ENCODE measurements around the gene CST8.

The CST8 gene

GRCh38 chr20:23449421-23449820 is 41.5 kb upstream of the CST8 start:
- Histone ChIP-seq H3K9me3 (ENCODE audit: insufficient read depth, low read length) (no peaks in the 10 kb centered on the region), H3K9ac (ENCODE audit: insufficient read length, low read depth) (no peak overlapping the region), H3K4me1 (ENCODE audit: insufficient read depth, insufficient read length) (no peaks in the 10 kb centered on the region), H3K36me3 (ENCODE audit: insufficient read depth, insufficient read length, low read length) (no peaks in the 10 kb centered on the region), H3K4me3 (ENCODE audit: insufficient read length, low read depth) (no peak overlapping the region), H3K27me3 (ENCODE audit: insufficient read depth, insufficient read length) (no peaks in the 10 kb centered on the region)
- no peak for TF ChIP-seq YY1 (IDR thresholded peaks at IDR 0.05; ENCODE audit: insufficient read depth, insufficient read length)
- no peak for TF ChIP-seq ZNF274 (IDR thresholded peaks at IDR 0.05; ENCODE audit: low read depth, low read length)
- TF ChIP-seq SUZ12 (IDR thresholded peaks at IDR 0.05; ENCODE audit: extremely low read depth, insufficient read depth, insufficient read length), result no peak
- DNase-seq (ENCODE audit: low read depth, low spot score), result no peak

- no peaks in the 10 kb centered on the region for H3K4me1 ChIP-seq (ENCODE audit: insufficient read depth, insufficient read length)
- no peak for DNase-seq (ENCODE audit: low read depth, low spot score)
- no peaks in the 10 kb centered on the region for H3K36me3 ChIP-seq (ENCODE audit: insufficient read depth, insufficient read length, low read length)
- no peaks in the 10 kb centered on the region for H3K9me3 ChIP-seq (ENCODE audit: insufficient read depth, low read length)
- H3K4me3 ChIP-seq (ENCODE audit: insufficient read length, low read depth), result no peak overlapping the region
- no peak overlapping the region for H3K9ac ChIP-seq (ENCODE audit: insufficient read length, low read depth)
- TF ChIP-seq SUZ12 (IDR thresholded peaks at IDR 0.05; ENCODE audit: extremely low read depth, insufficient read depth, insufficient read length), result no peak
- TF ChIP-seq ZNF274 (IDR thresholded peaks at IDR 0.05; ENCODE audit: low read depth, low read length), result no peak
- no peak for TF ChIP-seq YY1 (IDR thresholded peaks at IDR 0.05; ENCODE audit: insufficient read depth, insufficient read length)
- H3K27me3 ChIP-seq (ENCODE audit: insufficient read depth, insufficient read length), result no peaks in the 10 kb centered on the region
Measured at GRCh38 chr20:23450877-23451276, 40.0 kb upstream of the CST8 start.

GRCh38 chr20:23451956-23452487 is 38.9 kb upstream of the CST8 start:
- DNase-seq (ENCODE audit: low read depth, low spot score), result no peak
- H3K9ac ChIP-seq (ENCODE audit: insufficient read length, low read depth), result no peak overlapping the region
- TF ChIP-seq ZNF274 (IDR thresholded peaks at IDR 0.05; ENCODE audit: low read depth, low read length) (no peak), SUZ12 (IDR thresholded peaks at IDR 0.05; ENCODE audit: extremely low read depth, insufficient read depth, insufficient read length) (no peak), YY1 (IDR thresholded peaks at IDR 0.05; ENCODE audit: insufficient read depth, insufficient read length) (no peak)
- no peaks in the 10 kb centered on the region for H3K27me3 ChIP-seq (ENCODE audit: insufficient read depth, insufficient read length)
- no peaks in the 10 kb centered on the region for H3K4me1 ChIP-seq (ENCODE audit: insufficient read depth, insufficient read length)
- peaks cover 2% of the 10 kb centered on the region; the same call in 1 of the 2 replicates for H3K9me3 ChIP-seq (ENCODE audit: insufficient read depth, low read length)
- H3K36me3 ChIP-seq (ENCODE audit: insufficient read depth, insufficient read length, low read length), result no peaks in the 10 kb centered on the region
- H3K4me3 ChIP-seq (ENCODE audit: insufficient read length, low read depth), result no peak overlapping the region

GRCh38 chr20:23452776-23453175 is 38.1 kb upstream of the CST8 start, which contains the start of gene CST11:
TSS of gene CST11 (minus strand) at chr20:23452876. CDS start at chr20:23452811, 65 bp downstream.
- Histone ChIP-seq H3K9ac (ENCODE audit: insufficient read length, low read depth) (no peak within 1 kb of the TSS), H3K36me3 (ENCODE audit: insufficient read depth, insufficient read length, low read length) (no peaks in the 10 kb centered on the region), H3K4me3 (ENCODE audit: insufficient read length, low read depth) (no peak within 1 kb of the TSS), H3K27me3 (ENCODE audit: insufficient read depth, insufficient read length) (no peaks in the 10 kb centered on the region), H3K4me1 (ENCODE audit: insufficient read depth, insufficient read length) (no peaks in the 10 kb centered on the region), H3K9me3 (ENCODE audit: insufficient read depth, low read length) (peaks cover 4% of the 10 kb centered on the region; the same call in 1 of the 2 replicates)
- DNase-seq (ENCODE audit: low read depth, low spot score), result no peak
- TF ChIP-seq ZNF274 (IDR thresholded peaks at IDR 0.05; ENCODE audit: low read depth, low read length), result no peak
- TF ChIP-seq YY1 (IDR thresholded peaks at IDR 0.05; ENCODE audit: insufficient read depth, insufficient read length), result no peak
- TF ChIP-seq SUZ12 (IDR thresholded peaks at IDR 0.05; ENCODE audit: extremely low read depth, insufficient read depth, insufficient read length), result no peak

GRCh38 chr20:23453549-23454543 is 37.1 kb upstream of the CST8 start:
- Histone ChIP-seq H3K9ac (ENCODE audit: insufficient read length, low read depth) (no peak overlapping the region), H3K4me3 (ENCODE audit: insufficient read length, low read depth) (no peak overlapping the region), H3K36me3 (ENCODE audit: insufficient read depth, insufficient read length, low read length) (no peaks in the 10 kb centered on the region), H3K27me3 (ENCODE audit: insufficient read depth, insufficient read length) (no peaks in the 10 kb centered on the region), H3K4me1 (ENCODE audit: insufficient read depth, insufficient read length) (no peaks in the 10 kb centered on the region), H3K9me3 (ENCODE audit: insufficient read depth, low read length) (peaks cover 4% of the 10 kb centered on the region; the same call in 1 of the 2 replicates)
- TF ChIP-seq ZNF274 (IDR thresholded peaks at IDR 0.05; ENCODE audit: low read depth, low read length), result no peak
- no peak for TF ChIP-seq SUZ12 (IDR thresholded peaks at IDR 0.05; ENCODE audit: extremely low read depth, insufficient read depth, insufficient read length)
- no peak for TF ChIP-seq YY1 (IDR thresholded peaks at IDR 0.05; ENCODE audit: insufficient read depth, insufficient read length)
- no peak for DNase-seq (ENCODE audit: low read depth, low spot score)

- Histone ChIP-seq H3K27me3 (ENCODE audit: insufficient read depth, insufficient read length) (no peaks in the 10 kb centered on the region), H3K9ac (ENCODE audit: insufficient read length, low read depth) (no peak overlapping the region), H3K4me1 (ENCODE audit: insufficient read depth, insufficient read length) (no peaks in the 10 kb centered on the region), H3K9me3 (ENCODE audit: insufficient read depth, low read length) (peaks cover 4% of the 10 kb centered on the region; the same call in 1 of the 2 replicates), H3K4me3 (ENCODE audit: insufficient read length, low read depth) (no peak overlapping the region), H3K36me3 (ENCODE audit: insufficient read depth, insufficient read length, low read length) (no peaks in the 10 kb centered on the region)
- no peak for DNase-seq (ENCODE audit: low read depth, low spot score)
- TF ChIP-seq ZNF274 (IDR thresholded peaks at IDR 0.05; ENCODE audit: low read depth, low read length) (no peak), SUZ12 (IDR thresholded peaks at IDR 0.05; ENCODE audit: extremely low read depth, insufficient read depth, insufficient read length) (no peak), YY1 (IDR thresholded peaks at IDR 0.05; ENCODE audit: insufficient read depth, insufficient read length) (no peak)
Measured at GRCh38 chr20:23454816-23455215, 36.1 kb upstream of the CST8 start.

GRCh38 chr20:23455639-23456038 is 35.3 kb upstream of the CST8 start:
- H3K9me3 ChIP-seq (ENCODE audit: insufficient read depth, low read length), result peaks cover 4% of the 10 kb centered on the region; the same call in 1 of the 2 replicates
- no peaks in the 10 kb centered on the region for H3K4me1 ChIP-seq (ENCODE audit: insufficient read depth, insufficient read length)
- no peak for DNase-seq (ENCODE audit: low read depth, low spot score)
- H3K4me3 ChIP-seq (ENCODE audit: insufficient read length, low read depth), result no peak overlapping the region
- H3K9ac ChIP-seq (ENCODE audit: insufficient read length, low read depth), result no peak overlapping the region
- H3K27me3 ChIP-seq (ENCODE audit: insufficient read depth, insufficient read length), result no peaks in the 10 kb centered on the region
- TF ChIP-seq YY1 (IDR thresholded peaks at IDR 0.05; ENCODE audit: insufficient read depth, insufficient read length) (no peak), ZNF274 (IDR thresholded peaks at IDR 0.05; ENCODE audit: low read depth, low read length) (no peak), SUZ12 (IDR thresholded peaks at IDR 0.05; ENCODE audit: extremely low read depth, insufficient read depth, insufficient read length) (no peak)
- no peaks in the 10 kb centered on the region for H3K36me3 ChIP-seq (ENCODE audit: insufficient read depth, insufficient read length, low read length)
